HepG2 (cell line): ENCODE measurements around the gene SUSD2. TPM values are rescaled to one million over a fixed set of nuclear protein-coding genes. Genes with fewer than 3 reads are reported as not detected.
A peak's percentile ranks its signal among the peaks of the same experiment; 100 is the strongest.

Experiments used
- ATAC-seq: fragments of 200-7000 bp; cut with Tn5 transposase; 3 replicates; pipeline ENCODE4 v1.9.1; 2020; ENCODE audit warnings: mild to moderate bottlenecking, moderate library complexity
- Bru-seq: library from RNA; stranded (reverse); fragments of 400-500 nt; gene quantifications from one replicate; lab custom pipeline; 2021; lab: Mats Ljungman, UMichigan
- BruChase-seq, 2 experiments: library from RNA; stranded (reverse); fragments of 400-500 nt; gene quantifications; one replicate each; lab custom pipeline; 2021; lab: Mats Ljungman, UMichigan
- BruUV-seq: library from RNA; stranded (reverse); fragments of 400-500 nt; replicated peaks from 2 replicates; lab custom pipeline; 2021; lab: Mats Ljungman, UMichigan
- CTCF ChIA-PET: fragments of 300-600 bp; formaldehyde crosslinking; extraction: SDS; loops from one replicate; lab custom pipeline; 2021; ENCODE audit warnings: low total read pairs, inconsistent platforms, low intra/inter-chr PET ratio; lab: Yijun Ruan, JAX
- POLR2A ChIA-PET: fragments of 350-600 bp; sonication (Branson Sonifier 250); formaldehyde crosslinking; loops from one replicate; lab custom pipeline; 2020; ENCODE audit warnings: antibody characterized with exemption, inconsistent platforms; lab: Yijun Ruan, JAX
- DNase-seq: peaks from one replicate; pipeline ENCODE4 v3.0.0-alpha.2; 2015; ENCODE audit warnings: low spot score
- FAIRE-seq: peaks from 3 replicates; lab custom pipeline; 2011; peaks lifted over from hg19 to GRCh38; lab: Jason Lieb, UNC
- H2AFZ ChIP-seq: one replicate; pipeline ENCODE4 v1.6.1; 2011; ENCODE audit warnings: low read length, inconsistent platforms
- H3K27ac ChIP-seq: fragments of 300-600 bp; 3 replicates; pipeline ENCODE4 v1.8.0; 2011; ENCODE audit warnings: mixed run types, mild to moderate bottlenecking, mixed read lengths, low read length, inconsistent platforms; ENCODE audit not compliant: insufficient read depth; ENCODE audit errors: extremely low read length
- H3K27me3 ChIP-seq, 2 experiments: fragments of 200-600 bp in 1 of 2; 2 replicates in 1 of 2; 3 replicates in 1 of 2; pipeline versions ENCODE4 v1.6.0 to v1.8.0; 2011; ENCODE audit warnings: low read length in 2 of 2, mild to moderate bottlenecking in 2 of 2, moderate library complexity in 2 of 2, inconsistent platforms in 1 of 2; ENCODE audit not compliant: insufficient read depth in 2 of 2, control insufficient read depth in 1 of 2
- H3K36me3 ChIP-seq, 2 experiments: fragments of 200-600 bp in 1 of 2; replicated peaks in 1 of 2; 2 replicates in 1 of 2; 3 replicates in 1 of 2; pipeline versions ENCODE4 v1.5.1 to v1.8.0; 2011; ENCODE audit warnings: low read length in 2 of 2, inconsistent platforms in 1 of 2; ENCODE audit not compliant: insufficient read depth in 2 of 2, control insufficient read depth in 1 of 2
- H3K4me1 ChIP-seq: 2 replicates; pipeline ENCODE4 v1.5.1; 2012; ENCODE audit warnings: low read length, inconsistent platforms; ENCODE audit not compliant: insufficient read depth
- H3K4me2 ChIP-seq: 2 replicates; pipeline ENCODE4 v1.6.0; 2011; ENCODE audit warnings: low read depth, low read length, inconsistent platforms
- H3K4me3 ChIP-seq, 3 experiments: fragments of 200-600 bp in 1 of 3; sonication (generic), shearing (Covaris generic) in 1 of 3; replicated peaks in 1 of 3; 2 replicates each; pipeline ENCODE4 v1.5.1; 2011 to 2016; ENCODE audit warnings: low read length in 3 of 3, inconsistent platforms in 2 of 3, low read depth in 2 of 3, mild to moderate bottlenecking in 2 of 3, control low read depth in 1 of 3, mixed read lengths in 1 of 3; ENCODE audit not compliant: insufficient read depth in 1 of 3
- H3K79me2 ChIP-seq: one replicate; pipeline ENCODE4 v1.6.1; 2011; ENCODE audit warnings: low read length, inconsistent platforms; ENCODE audit not compliant: insufficient read depth
- H3K9ac ChIP-seq: 2 replicates; pipeline ENCODE4 v1.6.0; 2011; ENCODE audit warnings: mild to moderate bottlenecking, low read depth, low read length, inconsistent platforms; ENCODE audit not compliant: insufficient read depth
- H3K9me3 ChIP-seq: 2 replicates; pipeline ENCODE4 v1.5.1; 2012; ENCODE audit warnings: mild to moderate bottlenecking, low read length
- H4K20me1 ChIP-seq: 2 replicates; pipeline ENCODE4 v1.6.0; 2011; ENCODE audit warnings: inconsistent platforms, mild to moderate bottlenecking, low read length, moderate library complexity; ENCODE audit not compliant: insufficient read depth
- BRD4 ChIP-seq: sonication (generic); formaldehyde crosslinking; IDR thresholded peaks from 2 replicates; pipeline ENCODE4 v1.4.0; 2020; ENCODE audit warnings: missing genetic modification reagents
- CHCHD3 ChIP-seq: sonication (generic); formaldehyde crosslinking; IDR thresholded peaks from 2 replicates; pipeline ENCODE4 v1.8.0; 2022; ENCODE audit warnings: mild to moderate bottlenecking, missing genetic modification reagents, moderate library complexity
- E2F2 ChIP-seq: sonication (generic); formaldehyde crosslinking; IDR thresholded peaks from 2 replicates; pipeline ENCODE4 v1.4.0; 2020; ENCODE audit warnings: missing genetic modification reagents, borderline replicate concordance
- GABPA ChIP-seq, 2 experiments: IDR thresholded peaks; 2 replicates each; pipeline ENCODE4 v1.6.1; 2011 to 2016; ENCODE audit warnings: low read depth in 2 of 2, low read length in 1 of 2, missing biosample characterization in 1 of 2, missing genetic modification characterization in 1 of 2
- GTF2F1 ChIP-seq: fragments of 150-350 bp; IDR thresholded peaks from 2 replicates; pipeline ENCODE4 v1.6.1; 2014; ENCODE audit warnings: low read length
- HNF4A ChIP-seq: sonication (generic); formaldehyde crosslinking; IDR thresholded peaks from 2 replicates; pipeline ENCODE4 v1.4.0; 2020; ENCODE audit warnings: missing genetic modification reagents
- MAF1 ChIP-seq: sonication (generic); formaldehyde crosslinking; IDR thresholded peaks from 2 replicates; pipeline ENCODE4 v1.5.0; 2020; ENCODE audit warnings: missing genetic modification reagents, borderline replicate concordance
- PLRG1 ChIP-seq: fragments of 450-650 bp; conservative IDR thresholded peaks from 2 replicates; pipeline ENCODE4 v1.6.1; 2016
- PPARG ChIP-seq: conservative IDR thresholded peaks from 2 replicates; pipeline ENCODE4 v1.6.1; 2016; ENCODE audit warnings: missing biosample characterization, missing genetic modification reagents
- RBFOX2 ChIP-seq: fragments of 200-400 bp; formaldehyde crosslinking; IDR thresholded peaks from 2 replicates; pipeline ENCODE4 v1.6.1; 2017; ENCODE audit warnings: low read depth, mild to moderate bottlenecking, low read length
- REPIN1 ChIP-seq: sonication (generic); formaldehyde crosslinking; IDR thresholded peaks from 2 replicates; pipeline ENCODE4 v1.8.0; 2022; ENCODE audit warnings: missing genetic modification reagents, low read depth, mild to moderate bottlenecking, borderline replicate concordance
- ZNF136 ChIP-seq: sonication (generic); formaldehyde crosslinking; IDR thresholded peaks from 2 replicates; pipeline ENCODE4 v1.8.1; 2022; ENCODE audit warnings: low read depth, mild to moderate bottlenecking, moderate library complexity, missing genetic modification reagents
- ZNF17 ChIP-seq: sonication (generic); formaldehyde crosslinking; IDR thresholded peaks from 2 replicates; pipeline ENCODE4 v1.5.0; 2020; ENCODE audit warnings: mild to moderate bottlenecking, missing genetic modification reagents
- ZNF205 ChIP-seq: IDR thresholded peaks from 2 replicates; pipeline ENCODE4 v1.6.1; 2018; ENCODE audit warnings: missing biosample characterization, missing genetic modification reagents
- ZNF253 ChIP-seq: sonication (generic); formaldehyde crosslinking; IDR thresholded peaks from 2 replicates; pipeline ENCODE4 v1.8.0; 2022; ENCODE audit warnings: mild to moderate bottlenecking, missing genetic modification reagents, borderline replicate concordance
- ZNF777 ChIP-seq: sonication (generic); formaldehyde crosslinking; IDR thresholded peaks from 2 replicates; pipeline ENCODE4 v1.4.0; 2020; ENCODE audit warnings: missing genetic modification reagents
- ZNF780A ChIP-seq: sonication (generic); formaldehyde crosslinking; IDR thresholded peaks from 2 replicates; pipeline ENCODE4 v1.8.0; 2022; ENCODE audit warnings: mild to moderate bottlenecking, missing genetic modification reagents, moderate library complexity
- ZSCAN20 ChIP-seq: sonication (generic); formaldehyde crosslinking; IDR thresholded peaks from 2 replicates; pipeline ENCODE4 v1.4.0; 2020; ENCODE audit warnings: missing genetic modification reagents, mild to moderate bottlenecking, borderline replicate concordance
- whole genome bisulfite sequencing: methylation state at CpG from one replicate; pipeline ENCODE4 v1.1.6; 2017; ENCODE audit warnings: low lambda C conversion rate; 5-methylcytosine and 5-hydroxymethylcytosine counted together
- in situ Hi-C: cut with HindIII; loops from 2 replicates; pipeline ENCODE4 v1.10.0; 2017; ENCODE audit warnings: low pct_unique_long_range_greater_than_20kb; ENCODE audit not compliant: extremely low pct_ligation_motif_present
- intact Hi-C: fragments of 100-400 bp; cut with micrococcal nuclease; formaldehyde crosslinking; loops from one replicate; pipeline ENCODE4 v1.10.0; 2022; ENCODE audit not compliant: unreplicated experiment
- long read RNA-seq, 2 experiments: library from RNA in 1 of 2; library from polyadenylated mRNA in 1 of 2; stranded (forward) in 1 of 2; unstranded in 1 of 2; transcript quantifications; one replicate each; pipeline ENCODE4 v2.0.0, GENCODE V29; 2019 to 2022
- polyA minus RNA-seq, 3 experiments: library from RNA; depleted of rRNA, polyadenylated mRNA; stranded (reverse); fragments of >200 nt; gene quantifications; 2 replicates each; pipeline ENCODE4 v1.2.3, GENCODE V29; 2011; ENCODE audit warnings: low replicate concordance in 1 of 3
- polyA plus RNA-seq, 8 experiments: library from polyadenylated mRNA; depleted of rRNA in 3 of 8; stranded (reverse) in 7 of 8; unstranded in 1 of 8; fragments of >200 nt; fragmentation: Illumina TruSeq in 4 of 8; extraction: Trizol in 4 of 8; gene quantifications; 2 replicates each; pipeline versions ENCODE4 v1.2.1 to v1.2.3, GENCODE V29; 2011 to 2016; ENCODE audit warnings: low read depth in 4 of 8, missing spikeins in 1 of 8, mixed read lengths in 1 of 8; ENCODE audit not compliant: insufficient read depth in 1 of 8
- total RNA-seq, 5 experiments: library from RNA; depleted of rRNA; stranded (reverse); fragments of >200 nt; fragmentation: Illumina TruSeq; extraction: Trizol; gene quantifications; 2 replicates each; pipeline ENCODE4 v1.2.3, GENCODE V29; 2016; ENCODE audit warnings: low read depth in 1 of 5

Gene SUSD2
- total RNA-seq (2016; rRNA removed; fragmentation: Illumina TruSeq; extraction: Trizol) (0.94 and 2.1 TPM in 2 replicates), polyA plus RNA-seq (2011; rRNA removed) (11.0 and 12.7 TPM in 2 replicates), polyA minus RNA-seq (2011; rRNA and poly(A)+ RNA removed; ENCODE audit: low replicate concordance) (0.77 and 15.6 TPM in 2 replicates), Bru-seq, nascent RNA (percentile 38 among the genes with signal in this experiment), BruChase-seq, experiment 1, labeled RNA remaining after a 6-hour chase (percentile 50 among the genes with signal in this experiment), BruChase-seq, experiment 2, labeled RNA remaining after a 2-hour chase (percentile 44 among the genes with signal in this experiment)
- 0.20 and 0.44 TPM in 2 replicates for total RNA-seq (2016; cell fraction: cytosol; rRNA removed; fragmentation: Illumina TruSeq; extraction: Trizol; ENCODE audit: low read depth)
- 0.64 and 2.1 TPM in 2 replicates for total RNA-seq (2016; cell fraction: insoluble cytoplasmic fraction; rRNA removed; fragmentation: Illumina TruSeq; extraction: Trizol)
- 0.48 and 0.49 TPM in 2 replicates for total RNA-seq (2016; cell fraction: membrane; rRNA removed; fragmentation: Illumina TruSeq; extraction: Trizol)
- total RNA-seq (2016; cell fraction: nucleus; rRNA removed; fragmentation: Illumina TruSeq; extraction: Trizol), result 3.6 and 3.8 TPM in 2 replicates
- 3.8 and 6.5 TPM in 2 replicates for polyA plus RNA-seq (2011; cell fraction: cytosol; rRNA removed)
- polyA plus RNA-seq (2011; cell fraction: nucleus; rRNA removed), result 12.4 and 16.2 TPM in 2 replicates
- 2.7 and 4.1 TPM in 2 replicates for polyA plus RNA-seq (2012)
- polyA plus RNA-seq (2016; cell fraction: cytosol; fragmentation: Illumina TruSeq; extraction: Trizol; ENCODE audit: low read depth), result 0.27 and 0.36 TPM in 2 replicates
- 1.3 and 1.8 TPM in 2 replicates for polyA plus RNA-seq (2016; cell fraction: insoluble cytoplasmic fraction; fragmentation: Illumina TruSeq; extraction: Trizol; ENCODE audit: low read depth)
- 0.41 and 0.74 TPM in 2 replicates for polyA plus RNA-seq (2016; cell fraction: membrane; fragmentation: Illumina TruSeq; extraction: Trizol; ENCODE audit: low read depth)
- 8.0 and 8.7 TPM in 2 replicates for polyA plus RNA-seq (2016; cell fraction: nucleus; fragmentation: Illumina TruSeq; extraction: Trizol; ENCODE audit: insufficient read depth, low read depth)
- polyA minus RNA-seq (2011; cell fraction: cytosol; rRNA and poly(A)+ RNA removed), result 5.4 and 6.8 TPM in 2 replicates
- 4.4 and 4.6 TPM in 2 replicates for polyA minus RNA-seq (2011; cell fraction: nucleus; rRNA and poly(A)+ RNA removed)
- long read RNA-seq, experiment 1, partial matches to known transcripts, result 3 of 6 reads
- long read RNA-seq, experiment 1, other reads (novel, unspliced or antisense), result 0 of 6 reads
- long read RNA-seq, experiment 2, transcript SUSD2-201 (15 exons, 3,404 nt), result major isoform, 12 of 20 reads
- long read RNA-seq, experiment 2, partial matches to known transcripts, result 6 of 20 reads
- long read RNA-seq, experiment 2, other reads (novel, unspliced or antisense), result 2 of 20 reads

GRCh38 chr22:24181088-24181995, at the start of gene SUSD2:
TSS of gene SUSD2 (plus strand) at chr22:24181487. CDS start at chr22:24181520, 33 bp downstream.
- H3K36me3 ChIP-seq, result peaks cover 1 to 5% of the 10 kb centered on the region in 2 experiments; a peak in 2 of 5 replicates
- ATAC-seq, result peak; percentile 83
- intact Hi-C loops, result no loop called here
- H3K27ac ChIP-seq, result peak within 1 kb of the TSS; percentile 55
- no peaks in the 10 kb centered on the region for H3K9me3 ChIP-seq
- peak within 1 kb of the TSS; percentile 52; the same call in 1 of the 2 replicates for H3K9ac ChIP-seq
- no peak within 1 kb of the TSS for H2AFZ ChIP-seq
- POLR2A ChIA-PET, result interaction anchor here (0.7 to 2.2 kb wide), 8 partner anchors 8 to 374 kb away, joined by 3 to 10 read pairs (median 3); partner anchors contain the start of gene MIF
- WGBS, result 3% methylated on average over 4 of the region's 35 CpGs
- peaks cover 23% of the 10 kb centered on the region for H3K4me1 ChIP-seq
- peak; percentile 53 for FAIRE-seq
- no peaks in the 10 kb centered on the region for H4K20me1 ChIP-seq
- CTCF ChIA-PET, result no interaction called here
- no peaks in the 10 kb centered on the region for H3K27me3 ChIP-seq
- in situ Hi-C loops, result no loop called here
- H3K79me2 ChIP-seq, result no peaks in the 10 kb centered on the region
- no TSS peak for BruUV-seq
- peak within 1 kb of the TSS; percentile 25 to 74 (median 49) for H3K4me3 ChIP-seq
- H3K4me2 ChIP-seq, result peak within 1 kb of the TSS; percentile 98
- peak; percentile 76 for DNase-seq
- peak; percentile 90 for TF ChIP-seq HNF4A (CRISPR knock-in tag)
- TF ChIP-seq GTF2F1, result no peak
- no peak for TF ChIP-seq ZNF780A
- no peak for TF ChIP-seq ZNF777 (CRISPR knock-in tag)
- no peak for TF ChIP-seq ZNF136 (CRISPR knock-in tag)
- TF ChIP-seq ZNF205 (CRISPR knock-in tag), result no peak
- no peak for TF ChIP-seq PPARG (CRISPR knock-in tag)
- TF ChIP-seq MAF1, result no peak
- no peak for TF ChIP-seq REPIN1
- TF ChIP-seq ZSCAN20 (CRISPR knock-in tag), result no peak
- TF ChIP-seq E2F2 (CRISPR knock-in tag), result 0 out of 2 replicates have a peak, but pooled peaks have one; percentile 38
- TF ChIP-seq RBFOX2, result 0 out of 2 replicates have a peak, but pooled peaks have one; percentile 30
- peak; percentile 78; the same call in 1 of the 2 replicates for TF ChIP-seq BRD4 (CRISPR knock-in tag)
- TF ChIP-seq PLRG1, result no peak
- TF ChIP-seq GABPA (IDR thresholded peaks at IDR 0.05; ENCODE audit: low read depth, low read length), result no peak
- no peak for TF ChIP-seq GABPA (CRISPR knock-in tag; IDR thresholded peaks at IDR 0.05; ENCODE audit: low read depth)
- no peak for TF ChIP-seq CHCHD3
- TF ChIP-seq ZNF17 (CRISPR knock-in tag), result no peak
- TF ChIP-seq ZNF253, result no peak
